Hematopoietic multipotent progenitor cell treated with erythropoietin and hydrocortisone succinate and interleukin-3 and kit ligand, for 15 days (in vitro differentiated cells): ENCODE measurements around the gene CDH13.

Source experiments
- DNase-seq: peaks from one replicate; pipeline ENCODE4 v3.0.0-alpha.2; 2015; ENCODE audit warnings: low spot score

CDH13 gene

GRCh38 chr16:83356266-83356665 is 729.5 kb downstream of the CDH13 start:
- DNase-seq, result peak; percentile 3

GRCh38 chr16:83356986-83357385 is 730.2 kb downstream of the CDH13 start:
- no peak for DNase-seq

GRCh38 chr16:83363521-83363920 is 736.8 kb downstream of the CDH13 start:
- no peak for DNase-seq

DNA sequence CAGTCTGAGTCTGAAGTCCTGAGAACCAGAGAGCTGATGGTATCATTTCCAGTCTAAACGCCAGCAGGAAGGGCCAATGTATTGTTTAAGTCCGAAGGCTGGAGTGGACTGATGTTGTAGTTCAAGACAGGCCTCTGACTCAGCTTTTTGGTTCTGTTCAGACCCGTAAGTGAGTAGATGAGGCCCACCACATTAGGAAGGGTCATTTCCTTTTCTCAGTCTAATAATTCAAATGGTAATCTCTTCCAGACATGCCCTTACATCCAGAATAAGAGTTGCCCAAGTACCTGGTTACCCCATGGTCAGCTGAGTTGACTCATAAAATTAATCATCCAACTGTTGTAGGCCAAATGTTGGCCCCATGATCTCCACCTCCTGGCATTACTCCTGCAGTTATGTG is 738.4 kb downstream of the CDH13 start:
- DNase-seq, result no peak

GRCh38 chr16:83366228-83366627 is 739.5 kb downstream of the CDH13 start:
- DNase-seq, result no peak

DNA sequence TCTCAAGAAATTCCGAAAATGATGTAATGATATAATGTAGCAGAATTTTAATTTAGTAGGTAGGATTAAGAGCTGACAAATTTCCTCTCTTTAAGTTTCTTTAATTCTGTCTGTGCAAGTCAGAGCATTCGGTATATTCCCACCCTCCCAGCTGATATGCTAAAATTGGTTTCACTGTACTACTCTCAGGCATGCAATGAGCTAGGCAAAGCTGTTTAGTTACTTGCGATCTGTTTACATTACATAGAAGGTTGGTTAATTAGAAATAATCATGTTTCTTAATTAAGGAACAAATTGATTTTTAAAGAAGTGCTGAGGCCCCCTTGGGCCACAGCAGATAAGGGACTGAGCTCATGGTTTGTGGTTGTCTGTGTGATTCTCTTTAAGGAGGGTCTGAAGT is 748.2 kb downstream of the CDH13 start:
- no peak for DNase-seq

DNA sequence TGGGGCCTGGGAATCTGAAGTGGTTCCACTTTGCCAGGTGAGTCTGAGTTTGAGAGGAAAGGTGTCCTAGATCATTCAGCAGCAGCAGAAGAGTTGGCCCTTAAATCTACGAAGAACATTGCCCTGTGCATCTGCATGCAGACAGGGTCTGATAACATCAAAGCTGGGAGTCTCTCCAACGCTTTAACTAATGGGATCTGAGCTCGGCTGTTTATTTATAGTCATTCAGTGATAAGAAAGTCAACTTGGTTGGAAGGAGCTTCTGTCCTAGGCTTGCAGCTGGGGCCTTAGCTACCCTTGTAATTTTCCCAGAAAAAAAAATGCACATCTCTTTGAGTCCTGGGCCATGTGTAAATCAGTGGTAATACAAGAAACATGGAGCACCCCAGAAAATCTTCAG is 763.0 kb downstream of the CDH13 start:
- DNase-seq, result no peak

- no peak for DNase-seq
Observed at GRCh38 chr16:83390759-83391158, 764.0 kb downstream of the CDH13 start.

- DNase-seq, result no peak
Observed at GRCh38 chr16:83392743-83393142, 766.0 kb downstream of the CDH13 start.

GRCh38 chr16:83393196-83393981 is 766.6 kb downstream of the CDH13 start:
- DNase-seq, result no peak

DNA sequence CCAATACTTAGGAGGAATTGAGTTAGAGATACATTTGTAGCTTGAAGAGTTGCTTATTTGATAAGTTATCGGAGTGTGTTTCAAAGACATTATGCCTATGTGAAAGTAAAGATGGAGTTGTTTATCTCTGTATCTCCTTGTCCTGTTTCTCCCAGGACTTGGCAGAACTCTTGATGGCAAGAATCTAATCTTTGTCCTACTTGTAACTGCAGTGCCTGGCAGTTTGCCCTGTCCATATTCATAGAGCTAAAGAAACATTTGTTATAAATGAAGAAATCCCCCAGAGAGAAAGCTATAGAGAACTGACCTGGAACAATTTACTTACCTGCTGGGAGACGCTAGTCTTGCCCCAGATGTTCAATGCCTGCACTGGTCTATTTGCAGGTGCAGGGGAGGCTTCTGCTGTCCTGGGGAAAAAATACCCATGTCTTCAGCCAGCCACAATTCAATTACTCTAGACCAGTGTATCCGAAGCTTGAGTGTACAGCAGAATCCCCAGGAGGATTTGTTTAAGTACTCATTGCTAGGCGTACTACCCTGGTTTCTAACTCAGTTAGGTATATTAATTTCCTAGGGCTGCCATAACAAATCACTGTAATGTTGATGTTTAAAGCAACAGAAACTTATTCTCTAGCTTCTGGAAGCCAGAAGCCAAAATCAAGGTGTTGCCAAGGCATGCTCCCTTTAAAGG is 771.0 kb downstream of the CDH13 start:
- DNase-seq, result no peak

GRCh38 chr16:83400234-83400633 is 773.5 kb downstream of the CDH13 start:
- no peak for DNase-seq

DNA sequence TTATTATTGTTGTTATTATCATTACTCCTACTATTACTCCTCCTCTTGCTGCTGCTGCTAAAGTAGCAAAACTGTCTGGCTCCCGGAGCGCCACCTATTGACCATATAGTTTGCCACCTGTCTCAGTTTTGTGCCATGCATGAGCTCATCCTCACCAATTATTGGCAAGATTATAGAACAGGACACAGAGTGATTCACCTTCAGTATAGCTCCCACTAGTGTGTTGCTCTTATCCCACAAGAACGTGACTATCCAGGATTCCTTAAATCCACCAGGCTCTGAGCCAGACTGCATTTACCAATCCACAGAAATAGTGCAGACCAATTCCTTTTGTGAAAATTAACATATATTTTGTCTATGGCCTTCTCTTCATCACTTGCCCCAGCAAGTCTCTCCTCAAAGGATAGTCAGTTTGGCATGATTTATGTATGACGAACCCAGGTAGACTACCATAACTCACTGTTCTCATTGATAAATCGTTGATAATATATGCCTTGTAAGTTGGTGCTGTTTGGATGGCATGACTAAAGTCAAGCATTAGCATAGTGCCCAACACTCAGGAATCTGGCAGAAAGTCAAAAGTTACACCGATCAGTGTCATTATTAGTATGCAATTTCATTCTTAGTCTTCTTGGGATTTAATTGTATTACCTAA is 775.5 kb downstream of the CDH13 start:
- DNase-seq, result no peak

DNA sequence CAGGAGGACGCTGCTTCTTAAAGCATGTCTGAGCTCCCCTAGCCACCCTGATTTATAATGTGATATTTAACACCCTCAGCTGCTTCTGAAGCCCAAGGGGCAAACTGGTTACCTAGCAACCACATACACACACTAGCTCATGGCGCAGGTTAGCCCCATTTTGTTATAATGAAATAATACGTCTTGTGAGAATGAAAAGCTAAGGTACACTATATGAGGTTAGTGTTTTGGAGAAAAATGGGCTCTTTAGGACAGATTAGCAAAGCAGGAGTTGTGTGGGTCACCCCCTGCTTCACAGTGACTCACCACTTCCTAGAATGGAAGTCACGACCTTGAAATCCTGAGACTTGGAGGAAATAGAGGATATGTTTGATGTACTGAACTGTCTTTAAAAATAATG is 776.2 kb downstream of the CDH13 start:
- DNase-seq, result no peak

GRCh38 chr16:83403761-83404160 is 777.0 kb downstream of the CDH13 start:
- DNase-seq, result no peak

GRCh38 chr16:83404261-83404660 is 777.5 kb downstream of the CDH13 start:
- no peak for DNase-seq

DNA sequence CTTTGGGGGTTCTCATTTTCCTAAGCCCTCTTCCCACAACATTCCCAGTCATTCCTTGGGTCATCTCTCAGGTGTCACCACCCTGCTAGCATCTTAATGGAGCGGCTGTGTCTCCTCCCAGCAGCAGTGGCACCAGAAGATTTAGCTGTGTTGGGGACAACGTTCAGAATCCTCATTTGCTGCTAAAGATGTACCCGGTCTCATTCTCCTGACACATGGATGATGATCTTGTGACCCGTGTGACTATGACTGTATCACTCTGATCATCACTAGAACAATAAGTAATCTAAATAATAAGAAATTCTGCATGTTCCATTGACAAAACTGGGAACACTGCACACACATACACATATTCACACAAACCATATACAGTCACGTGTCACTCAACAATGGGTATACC is 781.2 kb downstream of the CDH13 start:
- DNase-seq, result no peak

DNA sequence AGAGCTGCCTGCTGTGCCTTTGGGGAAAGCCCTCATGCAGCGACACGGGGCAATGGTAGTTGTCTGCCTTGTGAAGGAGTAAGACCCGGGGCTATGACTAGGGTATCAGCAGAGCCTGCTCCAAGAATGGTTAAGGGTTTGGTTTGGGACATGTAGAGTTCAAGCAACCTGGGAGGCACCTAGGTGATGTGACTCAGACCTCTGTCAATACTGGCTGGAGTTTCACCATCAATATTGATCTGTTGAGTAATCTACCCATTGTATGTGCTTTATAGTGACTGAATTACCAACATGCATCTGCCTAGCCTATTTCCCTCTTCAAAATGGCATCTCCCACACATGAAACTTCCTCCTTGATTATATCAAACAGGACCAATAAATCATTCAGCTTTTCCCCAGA is 782.6 kb downstream of the CDH13 start:
- DNase-seq, result no peak

DNA sequence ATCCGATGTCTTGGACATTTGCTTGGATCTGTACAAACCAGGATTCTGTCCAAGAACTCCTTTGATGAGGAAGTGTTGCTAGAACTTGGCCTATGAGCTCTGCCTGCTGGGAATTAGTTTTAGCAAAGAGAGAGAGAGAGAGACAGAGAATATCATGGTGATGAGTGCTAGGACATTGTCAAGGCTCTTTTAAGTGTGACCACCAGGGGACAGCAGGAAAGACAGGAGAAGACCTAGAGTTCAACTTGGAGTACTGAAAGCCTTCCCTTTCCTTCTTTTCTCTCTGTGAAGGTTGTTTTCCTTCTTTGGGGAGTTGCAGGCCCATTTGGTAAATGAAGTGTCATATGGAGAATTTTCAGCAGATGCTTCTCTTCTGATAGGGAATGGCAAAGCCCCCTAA is 791.8 kb downstream of the CDH13 start:
- no peak for DNase-seq

DNA sequence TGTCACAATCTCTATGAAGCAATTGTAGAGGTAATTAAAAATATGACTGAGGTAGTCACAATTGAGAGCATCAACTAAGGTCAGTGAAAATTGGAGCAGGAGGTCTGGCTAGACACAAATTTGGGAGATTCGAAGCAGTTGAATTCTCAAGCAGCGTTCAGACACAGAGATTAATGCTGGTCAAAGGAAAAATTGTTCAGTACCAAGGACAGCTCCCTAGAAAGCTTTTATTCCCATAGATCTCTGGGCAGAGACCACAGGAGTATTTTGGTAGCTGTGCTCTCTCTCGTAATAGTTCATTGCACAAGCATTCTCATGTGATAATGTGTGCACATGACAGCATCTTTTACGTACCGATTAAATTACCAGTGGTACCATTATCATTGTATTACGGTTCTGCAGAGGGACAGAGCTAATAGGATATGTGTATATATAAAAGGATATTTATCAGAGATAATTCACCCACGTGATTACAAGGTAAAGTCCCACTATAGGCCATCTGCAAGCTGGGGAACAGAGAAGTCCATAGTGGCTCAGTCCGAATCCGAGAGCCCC is 793.5 kb downstream of the CDH13 start:
- no peak for DNase-seq

DNA sequence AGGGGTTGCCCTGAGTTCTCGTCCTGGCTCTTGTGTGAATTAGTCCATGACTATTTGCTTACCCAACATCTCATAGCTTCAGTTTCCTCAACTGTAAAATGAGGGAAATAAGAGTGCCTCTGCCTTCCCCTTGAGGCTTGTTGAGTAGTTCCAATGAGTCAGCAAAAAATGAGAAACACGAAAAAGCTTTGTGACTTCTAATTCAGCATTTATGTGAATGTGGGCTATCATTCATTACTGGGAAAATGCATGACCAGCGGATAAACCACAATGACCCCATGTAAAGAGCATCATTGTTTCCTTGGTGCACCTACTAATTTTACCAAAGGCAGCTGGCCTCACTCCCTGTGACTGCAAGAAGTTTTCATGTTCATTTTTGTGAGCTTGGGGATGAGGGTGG is 806.4 kb downstream of the CDH13 start:
- DNase-seq, result no peak

DNA sequence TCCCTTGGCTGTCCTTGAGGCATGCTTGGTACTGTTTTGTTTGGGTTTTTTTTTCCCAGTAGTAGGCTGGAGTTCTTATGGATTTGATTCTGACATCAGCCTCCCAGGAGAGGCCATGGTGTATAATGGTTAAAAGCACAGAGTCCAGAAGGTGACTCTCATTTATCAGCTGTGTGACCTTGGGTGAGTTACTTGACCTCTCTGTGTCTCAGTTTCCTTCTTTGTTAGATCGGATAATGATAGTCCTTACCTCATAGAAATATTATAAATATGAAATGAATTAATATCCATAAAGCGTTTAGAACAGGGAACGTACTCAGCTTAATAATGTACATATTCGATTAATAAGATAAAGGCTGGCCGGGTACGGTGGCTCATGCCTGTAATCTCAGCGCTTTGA is 810.3 kb downstream of the CDH13 start:
- DNase-seq, result no peak

DNA sequence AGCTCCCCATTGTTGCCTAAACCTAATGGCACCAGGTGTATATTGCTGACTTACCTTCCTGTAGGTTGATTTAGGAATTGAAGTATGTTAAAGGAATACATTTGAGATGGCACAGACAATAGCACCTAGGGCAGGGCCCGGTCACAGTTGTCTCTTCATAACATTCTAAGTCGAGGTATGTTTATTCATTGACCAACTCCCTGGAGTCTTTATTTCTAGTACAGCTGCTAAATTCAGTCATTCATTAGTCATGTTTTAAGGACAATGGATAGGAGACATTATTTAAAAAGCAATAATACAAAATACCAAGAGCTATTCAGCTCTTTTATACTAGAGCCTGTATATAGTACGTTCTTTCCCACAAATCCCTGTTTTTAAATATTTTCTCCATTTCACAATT is 811.6 kb downstream of the CDH13 start:
- DNase-seq, result no peak
